H9 (cell line): Measurements from ENCODE around the gene PHYHIPL. TPM values are rescaled to one million over a fixed set of nuclear protein-coding genes. Genes with fewer than 3 reads are reported as not detected.

Source experiments
- DNase-seq: peaks from one replicate; pipeline ENCODE4 v3.0.0-alpha.2; 2017
- H2AFZ ChIP-seq: one replicate; pipeline ENCODE4 v1.6.1; 2013; ENCODE audit warnings: mild to moderate bottlenecking, low read length, control low read depth, moderate library complexity
- H2AK5ac ChIP-seq: 2 replicates; pipeline ENCODE4 v1.6.1; 2013; ENCODE audit warnings: low read length, control low read depth, mixed read lengths; ENCODE audit not compliant: insufficient read length
- H2BK120ac ChIP-seq: one replicate; pipeline ENCODE4 v1.6.1; 2013; ENCODE audit warnings: low read depth, mild to moderate bottlenecking, low read length, control low read depth, inconsistent platforms; ENCODE audit not compliant: poor library complexity, severe bottlenecking
- H2BK12ac ChIP-seq: 2 replicates; pipeline ENCODE4 v1.6.1; 2013; ENCODE audit warnings: low read length, control low read depth, mixed read lengths, low read depth; ENCODE audit not compliant: insufficient read length
- H2BK15ac ChIP-seq: 2 replicates; pipeline ENCODE4 v1.6.1; 2013; ENCODE audit warnings: low read depth, low read length, control low read depth
- H2BK20ac ChIP-seq: one replicate; pipeline ENCODE4 v1.6.1; 2013; ENCODE audit warnings: low read depth, mild to moderate bottlenecking, low read length, control low read depth, inconsistent platforms; ENCODE audit not compliant: poor library complexity, severe bottlenecking
- H2BK5ac ChIP-seq: 2 replicates; pipeline ENCODE4 v1.6.1; 2013; ENCODE audit warnings: low read length, control low read depth, mixed read lengths; ENCODE audit not compliant: insufficient read length
- H3K14ac ChIP-seq: 2 replicates; pipeline ENCODE4 v1.6.1; 2013; ENCODE audit warnings: low read length, control low read depth; ENCODE audit not compliant: insufficient read depth
- H3K18ac ChIP-seq: 2 replicates; pipeline ENCODE4 v1.6.1; 2013; ENCODE audit warnings: low read depth, mild to moderate bottlenecking, mixed read lengths, low read length, control low read depth; ENCODE audit not compliant: insufficient read length
- H3K23ac ChIP-seq: 2 replicates; pipeline ENCODE4 v1.6.1; 2013; ENCODE audit warnings: low read length, control low read depth, mixed read lengths, low read depth; ENCODE audit not compliant: insufficient read length
- H3K23me2 ChIP-seq: 2 replicates; pipeline ENCODE4 v1.6.1; 2013; ENCODE audit warnings: low read depth, mild to moderate bottlenecking, mixed read lengths, low read length, control low read depth; ENCODE audit not compliant: insufficient read length, poor library complexity, severe bottlenecking
- H3K27ac ChIP-seq: 2 replicates; pipeline ENCODE4 v1.5.1; 2013; ENCODE audit warnings: low read length, control low read depth, mixed read lengths, low read depth; ENCODE audit not compliant: insufficient read length
- H3K27me3 ChIP-seq: 2 replicates; pipeline ENCODE4 v1.6.1; 2013; ENCODE audit warnings: low read length, control low read depth, inconsistent platforms; ENCODE audit not compliant: insufficient read depth
- H3K4ac ChIP-seq: 2 replicates; pipeline ENCODE4 v1.6.1; 2013; ENCODE audit warnings: low read depth, mild to moderate bottlenecking, control low read depth, inconsistent platforms, low read length, moderate library complexity
- H3K4me1 ChIP-seq: 2 replicates; pipeline ENCODE4 v1.6.1; 2013; ENCODE audit warnings: low read length, control low read depth, inconsistent platforms; ENCODE audit not compliant: insufficient read depth
- H3K4me2 ChIP-seq: 2 replicates; pipeline ENCODE4 v1.6.1; 2013; ENCODE audit warnings: low read length, control low read depth, mixed read lengths; ENCODE audit not compliant: insufficient read length, insufficient read depth
- H3K56ac ChIP-seq: 2 replicates; pipeline ENCODE4 v1.6.1; 2013; ENCODE audit warnings: low read depth, mild to moderate bottlenecking, mixed read lengths, low read length, control low read depth; ENCODE audit not compliant: insufficient read length
- H3K79me1 ChIP-seq: 2 replicates; pipeline ENCODE4 v1.6.1; 2013; ENCODE audit warnings: low read depth, mild to moderate bottlenecking, moderate library complexity, low read length, control low read depth, inconsistent platforms; ENCODE audit not compliant: insufficient read depth, poor library complexity, severe bottlenecking
- H3K79me2 ChIP-seq: 2 replicates; pipeline ENCODE4 v1.6.1; 2013; ENCODE audit warnings: low read length, control low read depth, inconsistent platforms; ENCODE audit not compliant: insufficient read depth
- H3K9ac ChIP-seq: 2 replicates; pipeline ENCODE4 v1.6.1; 2013; ENCODE audit warnings: low read length, control low read depth, mixed read lengths; ENCODE audit not compliant: insufficient read length; ENCODE audit errors: extremely low read depth
- H3K9me3 ChIP-seq: one replicate; pipeline ENCODE4 v1.6.1; 2013; ENCODE audit warnings: low read depth, low read length, inconsistent platforms; ENCODE audit not compliant: control insufficient read depth
- H3T11ph ChIP-seq: one replicate; pipeline ENCODE4 v1.6.1; 2013; ENCODE audit warnings: mild to moderate bottlenecking, low read length, control low read depth, inconsistent platforms
- H4K20me1 ChIP-seq: one replicate; pipeline ENCODE4 v1.6.1; 2013; ENCODE audit not compliant: control insufficient read depth, insufficient read length, insufficient read depth
- H4K5ac ChIP-seq: 2 replicates; pipeline ENCODE4 v1.6.1; 2013; ENCODE audit warnings: low read depth, mild to moderate bottlenecking, mixed read lengths, low read length, control low read depth; ENCODE audit not compliant: insufficient read length
- H4K8ac ChIP-seq: replicated peaks from 2 replicates; pipeline ENCODE4 v1.6.1; 2013; ENCODE audit warnings: low read length, control low read depth, mixed read lengths, low read depth; ENCODE audit not compliant: insufficient read length
- H4K91ac ChIP-seq: 2 replicates; pipeline ENCODE4 v1.6.1; 2013; ENCODE audit warnings: low read depth, mild to moderate bottlenecking, moderate library complexity, mixed read lengths, low read length, control low read depth; ENCODE audit not compliant: insufficient read length
- H3K27ac Mint-ChIP-seq, 3 experiments: 2 replicates in 2 of 3; 3 replicates in 1 of 3; pipeline ENCODE4 v1.8.0; 2020 to 2021; ENCODE audit warnings: mixed read lengths in 3 of 3, mild to moderate bottlenecking in 1 of 3, moderate library complexity in 1 of 3
- H3K27me3 Mint-ChIP-seq: 2 replicates; pipeline ENCODE4 v1.8.0; 2021; ENCODE audit warnings: low read depth, mild to moderate bottlenecking, moderate library complexity, mixed read lengths
- H3K36me3 Mint-ChIP-seq, 3 experiments: 2 replicates in 2 of 3; 3 replicates in 1 of 3; pipeline ENCODE4 v1.8.0; 2020 to 2021; ENCODE audit warnings: low read depth in 3 of 3, mixed read lengths in 3 of 3; ENCODE audit not compliant: insufficient read depth in 1 of 3
- H3K4me1 Mint-ChIP-seq, 2 experiments: 2 replicates each; pipeline ENCODE4 v1.8.0; 2020; ENCODE audit warnings: mixed read lengths in 2 of 2
- H3K4me3 Mint-ChIP-seq, 2 experiments: 2 replicates in 1 of 2; 3 replicates in 1 of 2; pipeline ENCODE4 v1.8.0; 2020 to 2021; ENCODE audit warnings: mild to moderate bottlenecking in 2 of 2, mixed read lengths in 2 of 2, moderate library complexity in 1 of 2
- H3K9me3 Mint-ChIP-seq, 2 experiments: 2 replicates in 1 of 2; 3 replicates in 1 of 2; pipeline ENCODE4 v1.8.0; 2020; ENCODE audit warnings: mild to moderate bottlenecking in 2 of 2, mixed read lengths in 2 of 2, moderate library complexity in 1 of 2
- CTCF ChIP-seq: fragments of 200-600 bp; sonication (generic); conservative IDR thresholded peaks from 3 replicates; pipeline ENCODE4 v1.8.0; 2021; ENCODE audit warnings: antibody characterized with exemption, mild to moderate bottlenecking
- WGBS: extraction: QIAGEN DNeasy Blood & Tissue Kit; methylation state at CpG from one replicate; pipeline ENCODE4 v1.1.7; 2013; ENCODE audit warnings: missing lambda C conversion rate, low lambda C conversion rate, mixed read lengths; ENCODE audit not compliant: insufficient read length; ENCODE audit errors: extremely low coverage; 5-methylcytosine and 5-hydroxymethylcytosine counted together
- total RNA-seq: library from RNA; stranded (reverse); gene quantifications from 2 replicates; pipeline ENCODE4 v1.2.1, GENCODE V29; 2021

Gene PHYHIPL
- total RNA-seq, 1 experiment from 2014 or later: 0.44 TPM

DNA sequence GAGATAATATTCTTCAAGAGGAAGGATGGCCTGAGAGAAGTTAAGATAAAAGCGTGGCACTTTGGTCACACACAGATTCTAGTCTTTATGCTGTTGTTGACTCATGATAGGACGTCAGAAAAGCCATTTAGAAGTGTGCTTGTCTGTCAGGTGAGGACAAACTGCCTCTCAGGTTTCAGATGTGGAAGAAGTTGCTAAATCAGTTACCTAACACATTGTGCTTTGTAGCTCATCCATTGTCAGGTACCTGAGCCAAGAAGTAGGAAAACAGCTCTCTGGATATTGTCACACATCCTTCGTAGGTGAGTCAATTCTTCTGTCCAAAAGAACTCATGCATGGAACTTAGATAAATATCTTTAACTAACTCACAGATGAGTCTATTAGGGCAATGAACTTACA, 49.5 kb upstream of the PHYHIPL start:
- Histone ChIP-seq H2BK12ac (no peak overlapping the region), H3K9ac (no peak overlapping the region), H3K4me1 (no peaks in the 10 kb centered on the region), H3K79me2 (no peaks in the 10 kb centered on the region), H3K18ac (no peak overlapping the region), H3K56ac (no peak overlapping the region), H3T11ph (no peak overlapping the region), H3K9me3 (no peaks in the 10 kb centered on the region), H2BK5ac (no peak overlapping the region), H3K14ac (no peak overlapping the region), H4K5ac (no peak overlapping the region), H3K27me3 (no peaks in the 10 kb centered on the region), H3K4me2 (no peak overlapping the region), H3K23me2 (no peaks in the 10 kb centered on the region), H4K8ac (no peak overlapping the region), H4K20me1 (no peaks in the 10 kb centered on the region), H2BK20ac (no peak overlapping the region), H4K91ac (no peak overlapping the region), H2BK120ac (no peak overlapping the region), H2BK15ac (no peak overlapping the region), H3K27ac (no peak overlapping the region), H3K23ac (no peak overlapping the region), H2AFZ (no peak overlapping the region), H3K79me1 (no peaks in the 10 kb centered on the region), H3K4ac (no peak overlapping the region), H2AK5ac (no peak overlapping the region)
- H3K4me1 Mint-ChIP-seq: no peaks in the 10 kb centered on the region
- TF ChIP-seq CTCF: no peak
- no CpG with 5 or more reads among the region's 3 CpGs for WGBS
- H3K27me3 Mint-ChIP-seq: no peaks in the 10 kb centered on the region; the same call in 1 of the 2 replicates
- H3K9me3 Mint-ChIP-seq: no peaks in the 10 kb centered on the region
- no peak overlapping the region for H3K27ac Mint-ChIP-seq
- H3K36me3 Mint-ChIP-seq: no peaks in the 10 kb centered on the region
- no peak overlapping the region for H3K4me3 Mint-ChIP-seq
- DNase-seq: no peak
